ENCODE results near the gene VPS35L. TPM values are rescaled to one million over a fixed set of nuclear protein-coding genes. Genes with fewer than 3 reads are reported as not detected.

Gene VPS35L
- total RNA-seq, 1 donor from 2014 or later: 45.0 TPM

DNA sequence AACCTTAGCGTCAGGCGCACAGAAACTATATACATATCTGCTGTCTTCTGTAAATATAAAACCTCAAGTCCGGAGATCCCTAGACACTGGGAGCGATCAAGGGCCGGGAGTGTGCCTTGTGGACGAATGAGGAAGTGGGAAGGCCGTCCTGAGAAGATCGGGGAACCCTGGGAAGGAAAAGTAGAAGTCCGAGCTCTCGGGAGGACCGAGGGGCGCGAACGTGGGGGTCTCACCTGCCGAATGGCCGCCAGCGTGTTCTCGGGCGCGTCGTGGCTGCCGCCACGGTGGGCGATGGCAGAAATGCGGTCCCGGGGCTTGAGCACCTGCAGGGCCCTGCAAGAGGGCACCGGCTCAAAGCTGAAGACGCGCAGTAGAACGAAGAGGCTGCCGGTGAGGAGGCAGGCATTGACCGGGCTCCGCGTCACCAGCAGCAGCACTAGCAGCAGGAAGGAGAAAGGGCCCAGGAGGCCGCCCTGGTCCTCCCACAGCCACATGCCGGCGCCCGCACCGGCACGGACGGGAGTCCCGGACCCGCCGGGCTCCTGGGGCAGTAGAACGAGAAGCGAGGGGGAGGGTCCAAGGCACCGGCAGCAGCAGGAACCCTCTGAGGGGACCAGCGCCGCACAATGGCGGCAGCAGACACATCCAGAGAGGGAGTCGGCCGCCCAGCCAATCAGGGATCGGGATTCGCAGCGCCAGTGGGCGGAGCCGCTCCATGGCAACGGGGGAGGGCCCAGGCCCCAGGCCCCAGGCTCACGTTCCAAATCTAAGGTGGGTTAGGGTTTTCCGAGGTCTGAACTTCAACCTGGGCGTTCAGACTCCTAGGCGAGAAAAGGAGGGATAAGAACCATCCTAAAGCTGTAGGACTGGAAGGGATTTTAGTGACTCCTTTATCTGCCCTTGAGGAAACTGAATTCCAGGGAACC is 33.8 kb upstream of the VPS35L start, which contains the start of gene GDE1:
Gene GDE1, minus strand, starts transcription at position 628 of the 926 bp plus-strand sequence. Its CDS starts 134 bp downstream, at position 494.
- Histone ChIP-seq H3K9ac (ENCODE audit: low read length) (peak within 1 kb of the TSS; percentile 85), H4K20me1 (ENCODE audit: insufficient read depth, low read length) (peaks cover 34% of the 10 kb centered on the region), H3K4me2 (ENCODE audit: low read length) (peak within 1 kb of the TSS; percentile 91), H3K9me3 (ENCODE audit: insufficient read depth, low read depth, low read length) (no peaks in the 10 kb centered on the region), H3K4me1 (ENCODE audit: insufficient read depth, low read length) (peaks cover 6% of the 10 kb centered on the region), H3K36me3 (ENCODE audit: insufficient read depth, low read length) (no peaks in the 10 kb centered on the region), H3K27me3 (ENCODE audit: insufficient read depth, low read length) (no peaks in the 10 kb centered on the region), H3K79me2 (ENCODE audit: insufficient read depth, low read length) (peaks cover 30% of the 10 kb centered on the region), H2AFZ (ENCODE audit: low read depth, low read length) (peak within 1 kb of the TSS; percentile 85), H3K4me3 (ENCODE audit: insufficient read depth, low read depth, low read length) (peak within 1 kb of the TSS; percentile 81), H3K27ac (ENCODE audit: low read depth, low read length) (peak within 1 kb of the TSS; percentile 59)
- DNase-seq (ENCODE audit: low read depth) (peak; percentile 73), FAIRE-seq (no peak)
- Mint-ChIP-seq H3K4me1 (ENCODE audit: low read depth, unreplicated experiment) (peaks cover 20% of the 10 kb centered on the region), H3K27me3 (ENCODE audit: low read depth, unreplicated experiment) (no peaks in the 10 kb centered on the region), H3K9me3 (ENCODE audit: unreplicated experiment) (no peaks in the 10 kb centered on the region), H3K27ac (ENCODE audit: unreplicated experiment) (peak within 1 kb of the TSS; percentile 50), H3K36me3 (ENCODE audit: low read depth, unreplicated experiment) (no peaks in the 10 kb centered on the region), H3K4me3 (ENCODE audit: unreplicated experiment) (peak within 1 kb of the TSS; percentile 97)
- TF ChIP-seq, protein P1, sequence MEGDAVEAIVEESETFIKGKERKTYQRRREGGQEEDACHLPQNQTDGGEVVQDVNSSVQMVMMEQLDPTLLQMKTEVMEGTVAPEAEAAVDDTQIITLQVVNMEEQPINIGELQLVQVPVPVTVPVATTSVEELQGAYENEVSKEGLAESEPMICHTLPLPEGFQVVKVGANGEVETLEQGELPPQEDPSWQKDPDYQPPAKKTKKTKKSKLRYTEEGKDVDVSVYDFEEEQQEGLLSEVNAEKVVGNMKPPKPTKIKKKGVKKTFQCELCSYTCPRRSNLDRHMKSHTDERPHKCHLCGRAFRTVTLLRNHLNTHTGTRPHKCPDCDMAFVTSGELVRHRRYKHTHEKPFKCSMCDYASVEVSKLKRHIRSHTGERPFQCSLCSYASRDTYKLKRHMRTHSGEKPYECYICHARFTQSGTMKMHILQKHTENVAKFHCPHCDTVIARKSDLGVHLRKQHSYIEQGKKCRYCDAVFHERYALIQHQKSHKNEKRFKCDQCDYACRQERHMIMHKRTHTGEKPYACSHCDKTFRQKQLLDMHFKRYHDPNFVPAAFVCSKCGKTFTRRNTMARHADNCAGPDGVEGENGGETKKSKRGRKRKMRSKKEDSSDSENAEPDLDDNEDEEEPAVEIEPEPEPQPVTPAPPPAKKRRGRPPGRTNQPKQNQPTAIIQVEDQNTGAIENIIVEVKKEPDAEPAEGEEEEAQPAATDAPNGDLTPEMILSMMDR (IDR thresholded peaks at IDR 0.05; ENCODE audit: insufficient read depth, low read depth, low read length): peak; percentile 12
- TF ChIP-seq EZH2 (IDR thresholded peaks at IDR 0.05; ENCODE audit: insufficient read depth, low read length): no peak

- Histone ChIP-seq H2AFZ (ENCODE audit: low read depth, low read length) (peak overlapping the region; percentile 85), H3K9ac (ENCODE audit: low read length) (no peak overlapping the region), H3K9me3 (ENCODE audit: insufficient read depth, low read depth, low read length) (no peaks in the 10 kb centered on the region), H3K36me3 (ENCODE audit: insufficient read depth, low read length) (no peaks in the 10 kb centered on the region), H3K4me2 (ENCODE audit: low read length) (peak overlapping the region; percentile 91), H3K4me1 (ENCODE audit: insufficient read depth, low read length) (peaks cover 6% of the 10 kb centered on the region), H3K79me2 (ENCODE audit: insufficient read depth, low read length) (peaks cover 30% of the 10 kb centered on the region), H3K27ac (ENCODE audit: low read depth, low read length) (no peak overlapping the region), H3K27me3 (ENCODE audit: insufficient read depth, low read length) (no peaks in the 10 kb centered on the region), H4K20me1 (ENCODE audit: insufficient read depth, low read length) (peaks cover 28% of the 10 kb centered on the region), H3K4me3 (ENCODE audit: insufficient read depth, low read depth, low read length) (peak overlapping the region; percentile 81)
- Mint-ChIP-seq H3K4me3 (ENCODE audit: unreplicated experiment) (peak overlapping the region; percentile 97), H3K4me1 (ENCODE audit: low read depth, unreplicated experiment) (peaks cover 14% of the 10 kb centered on the region), H3K36me3 (ENCODE audit: low read depth, unreplicated experiment) (no peaks in the 10 kb centered on the region), H3K9me3 (ENCODE audit: unreplicated experiment) (no peaks in the 10 kb centered on the region), H3K27ac (ENCODE audit: unreplicated experiment) (no peak overlapping the region), H3K27me3 (ENCODE audit: low read depth, unreplicated experiment) (no peaks in the 10 kb centered on the region)
- DNase-seq (ENCODE audit: low read depth) (no peak), FAIRE-seq (no peak)
- TF ChIP-seq, protein P1 (IDR thresholded peaks at IDR 0.05; ENCODE audit: insufficient read depth, low read depth, low read length): no peak
- TF ChIP-seq EZH2 (IDR thresholded peaks at IDR 0.05; ENCODE audit: insufficient read depth, low read length): no peak
Measured at GRCh38 chr16:19522397-19522732, 33.1 kb upstream of the VPS35L start.

- H2AFZ ChIP-seq (ENCODE audit: low read depth, low read length): no peak overlapping the region
- no peak for DNase-seq (ENCODE audit: low read depth)
- no peak overlapping the region for H3K4me3 ChIP-seq (ENCODE audit: insufficient read depth, low read depth, low read length)
- no peak overlapping the region for H3K27ac ChIP-seq (ENCODE audit: low read depth, low read length)
- H3K27ac Mint-ChIP-seq (ENCODE audit: unreplicated experiment): no peak overlapping the region
- H3K4me1 ChIP-seq (ENCODE audit: insufficient read depth, low read length): peaks cover 6% of the 10 kb centered on the region
- H3K79me2 ChIP-seq (ENCODE audit: insufficient read depth, low read length): peaks cover 30% of the 10 kb centered on the region
- no peaks in the 10 kb centered on the region for H3K9me3 ChIP-seq (ENCODE audit: insufficient read depth, low read depth, low read length)
- no peaks in the 10 kb centered on the region for H3K27me3 ChIP-seq (ENCODE audit: insufficient read depth, low read length)
- H3K4me2 ChIP-seq (ENCODE audit: low read length): no peak overlapping the region
- no peak for TF ChIP-seq EZH2 (IDR thresholded peaks at IDR 0.05; ENCODE audit: insufficient read depth, low read length)
- TF ChIP-seq, protein P1 (IDR thresholded peaks at IDR 0.05; ENCODE audit: insufficient read depth, low read depth, low read length): no peak
- H3K36me3 ChIP-seq (ENCODE audit: insufficient read depth, low read length): no peaks in the 10 kb centered on the region
- FAIRE-seq: no peak
- H3K9ac ChIP-seq (ENCODE audit: low read length): no peak overlapping the region
- H3K4me1 Mint-ChIP-seq (ENCODE audit: low read depth, unreplicated experiment): peaks cover 12% of the 10 kb centered on the region
- H3K36me3 Mint-ChIP-seq (ENCODE audit: low read depth, unreplicated experiment): no peaks in the 10 kb centered on the region
- H4K20me1 ChIP-seq (ENCODE audit: insufficient read depth, low read length): peaks cover 25% of the 10 kb centered on the region
- H3K27me3 Mint-ChIP-seq (ENCODE audit: low read depth, unreplicated experiment): no peaks in the 10 kb centered on the region
- no peaks in the 10 kb centered on the region for H3K9me3 Mint-ChIP-seq (ENCODE audit: unreplicated experiment)
- H3K4me3 Mint-ChIP-seq (ENCODE audit: unreplicated experiment): peak overlapping the region; percentile 97
Measured at GRCh38 chr16:19522760-19523159, 32.7 kb upstream of the VPS35L start.

Measured in astrocyte (in vitro differentiated cells and primary cell).